Kidney (tissue), 14 donors: ENCODE results near the gene KCTD10. TPM values are rescaled to one million over a fixed set of nuclear protein-coding genes. Genes with fewer than 3 reads are reported as not detected.

ENCODE experiments used
- DNase-seq, 5 donors: peaks; one replicate each; pipeline ENCODE4 v3.0.0-alpha.2; 2013 to 2020
- FAIRE-seq: peaks from 2 replicates; lab custom pipeline; 2012; peaks lifted over from hg19 to GRCh38; lab: Jason Lieb, UNC
- H3K27ac ChIP-seq, 2 donors: one replicate each; pipeline ENCODE4 v1.7.0; 2013; ENCODE audit warnings: low read depth in 2 of 2, low read length in 2 of 2, inconsistent platforms in 1 of 2
- H3K27me3 ChIP-seq: one replicate; pipeline ENCODE4 v1.7.1; 2013; ENCODE audit warnings: low read length, inconsistent platforms; ENCODE audit not compliant: control insufficient read depth, insufficient read depth
- H3K36me3 ChIP-seq, 3 donors: one replicate each; pipeline versions ENCODE4 v1.7.0 to v1.7.1; 2013; ENCODE audit warnings: low read length in 3 of 3, control low read depth in 1 of 3, inconsistent platforms in 1 of 3; ENCODE audit not compliant: insufficient read depth in 3 of 3, control insufficient read depth in 2 of 3
- H3K4me1 ChIP-seq, 3 donors: one replicate each; pipeline versions ENCODE4 v1.7.0 to v1.7.1; 2013; ENCODE audit warnings: low read length in 3 of 3, inconsistent platforms in 1 of 3, low read depth in 1 of 3; ENCODE audit not compliant: control insufficient read depth in 2 of 3, insufficient read depth in 2 of 3
- H3K4me3 ChIP-seq, 3 donors: one replicate each; pipeline versions ENCODE4 v1.7.0 to v1.8.1; 2013; ENCODE audit warnings: low read length in 3 of 3, control low read depth in 1 of 3, inconsistent platforms in 1 of 3
- H3K9ac ChIP-seq, 3 donors: one replicate each; pipeline versions ENCODE4 v1.7.0 to v1.7.1; 2013; ENCODE audit warnings: low read length in 3 of 3, control low read depth in 1 of 3, inconsistent platforms in 1 of 3
- H3K9me3 ChIP-seq, 3 donors: one replicate each; pipeline versions ENCODE4 v1.7.0 to v1.7.1; 2013; ENCODE audit warnings: low read length in 3 of 3, control low read depth in 1 of 3, inconsistent platforms in 1 of 3; ENCODE audit not compliant: control insufficient read depth in 2 of 3, insufficient read depth in 1 of 3
- intact Hi-C: fragments of 100-400 bp; cut with DNase I; formaldehyde crosslinking; loops from one replicate; pipeline ENCODE4 v1.11.1; 2022
- polyA plus RNA-seq: library from polyadenylated mRNA; stranded (reverse); fragments of 350-450 nt; fragmentation: Illumina TruSeq; extraction: RNeasy Lipid Tissue Mini Kit (QIAGEN cat#74804); gene quantifications from one replicate; pipeline ENCODE4 v1.2.3, GENCODE V29; 2014; ENCODE audit warnings: low read depth, low replicate concordance; ENCODE audit not compliant: insufficient read depth
- total RNA-seq: library from RNA; stranded (reverse); fragmentation: NEBNext Ultra II Directional; extraction: Animal tissue kit (Norgen Biotek cat#: 25700); gene quantifications from one replicate; pipeline ENCODE4 v1.2.1, GENCODE V29; 2021
- TF ChIP-seq, protein P1 (sequence below): IDR thresholded peaks from 3 replicates; pipeline ENCODE4 v1.5.1; 2012; ENCODE audit warnings: mild to moderate bottlenecking, moderate library complexity, borderline replicate concordance; ENCODE audit not compliant: insufficient read depth; ENCODE audit errors: extremely low read depth
- donor health status: control.
- donor health status: control.
- donor health status: control.
- donor health status: control.
- donor health status: control.
- donor health status: DM: yes; HTN: yes; CAD: no.
- donor health status: Normal renal cell carcinoma (clear cell type).

Gene KCTD10
- total and polyA plus RNA-seq, 2 donors from 2014 or later: 23.6 to 72.1 TPM

DNA sequence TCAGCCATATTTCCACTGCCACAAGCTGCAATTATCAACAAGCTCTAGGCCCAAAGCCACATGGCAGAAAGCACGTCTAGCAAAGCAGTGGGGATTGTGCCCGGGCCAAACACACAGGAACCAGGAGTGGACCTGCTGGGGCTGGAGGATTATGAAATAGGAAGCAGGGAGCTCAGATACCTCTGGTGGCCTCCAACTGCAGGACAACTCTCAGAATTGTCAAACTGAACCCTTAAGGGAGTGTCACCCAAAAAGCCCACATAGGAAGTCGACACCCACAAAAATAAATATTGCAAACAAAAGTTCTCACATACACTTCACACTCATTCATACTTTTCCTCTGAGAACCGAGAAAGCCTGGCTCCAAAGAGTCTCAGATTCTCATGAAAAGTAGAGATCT is 26.1 kb downstream of the KCTD10 start:
- Histone ChIP-seq H3K27me3 (no peaks in the 10 kb centered on the region), H3K9ac (no peak overlapping the region), H3K9me3 (no peaks in the 10 kb centered on the region), H3K27ac (no peak overlapping the region), H3K36me3 (peaks cover 4 to 44% (median 28%) of the 10 kb centered on the region in 3 donors), H3K4me1 (peaks cover 0 to 4% (median 0%) of the 10 kb centered on the region in 3 donors), H3K4me3 (no peak overlapping the region)
- FAIRE-seq: no peak
- intact Hi-C loops: no loop called here
- TF ChIP-seq, protein P1, sequence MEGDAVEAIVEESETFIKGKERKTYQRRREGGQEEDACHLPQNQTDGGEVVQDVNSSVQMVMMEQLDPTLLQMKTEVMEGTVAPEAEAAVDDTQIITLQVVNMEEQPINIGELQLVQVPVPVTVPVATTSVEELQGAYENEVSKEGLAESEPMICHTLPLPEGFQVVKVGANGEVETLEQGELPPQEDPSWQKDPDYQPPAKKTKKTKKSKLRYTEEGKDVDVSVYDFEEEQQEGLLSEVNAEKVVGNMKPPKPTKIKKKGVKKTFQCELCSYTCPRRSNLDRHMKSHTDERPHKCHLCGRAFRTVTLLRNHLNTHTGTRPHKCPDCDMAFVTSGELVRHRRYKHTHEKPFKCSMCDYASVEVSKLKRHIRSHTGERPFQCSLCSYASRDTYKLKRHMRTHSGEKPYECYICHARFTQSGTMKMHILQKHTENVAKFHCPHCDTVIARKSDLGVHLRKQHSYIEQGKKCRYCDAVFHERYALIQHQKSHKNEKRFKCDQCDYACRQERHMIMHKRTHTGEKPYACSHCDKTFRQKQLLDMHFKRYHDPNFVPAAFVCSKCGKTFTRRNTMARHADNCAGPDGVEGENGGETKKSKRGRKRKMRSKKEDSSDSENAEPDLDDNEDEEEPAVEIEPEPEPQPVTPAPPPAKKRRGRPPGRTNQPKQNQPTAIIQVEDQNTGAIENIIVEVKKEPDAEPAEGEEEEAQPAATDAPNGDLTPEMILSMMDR: no peak
- no peak for DNase-seq

DNA sequence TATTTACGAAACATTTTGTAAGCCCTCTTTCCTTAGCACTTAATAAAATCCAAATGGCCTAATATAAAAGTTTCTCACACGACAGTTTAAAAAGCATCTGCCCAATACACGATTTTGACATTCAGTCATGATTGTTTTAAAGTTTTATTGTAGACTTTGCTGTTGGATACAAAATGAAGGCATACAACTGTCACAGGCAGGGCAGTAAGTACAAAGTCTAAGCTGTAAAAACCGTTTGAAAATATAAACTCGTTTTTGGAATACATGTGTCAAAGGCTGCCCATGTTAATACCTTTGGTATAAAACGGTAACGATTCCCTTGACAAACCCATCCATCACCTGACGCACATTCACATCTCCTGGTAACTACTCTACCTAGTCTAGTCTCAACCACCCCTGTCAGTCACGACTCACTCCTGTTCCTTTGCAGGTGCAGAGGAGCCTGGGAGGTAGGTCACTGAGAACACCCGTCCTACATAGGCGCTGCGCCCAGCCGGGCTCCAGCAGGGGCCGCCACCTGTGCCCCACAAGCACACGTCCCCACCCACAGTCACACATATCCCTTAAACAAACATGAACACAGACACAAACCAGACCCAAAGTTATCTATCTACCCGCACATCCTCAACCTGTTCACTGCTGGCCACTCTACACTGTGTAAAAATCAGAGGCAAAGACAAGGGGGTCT is 27.1 kb downstream of the KCTD10 start:
- intact Hi-C loops: no loop called here
- H3K27me3 ChIP-seq: no peaks in the 10 kb centered on the region
- no peaks in the 10 kb centered on the region for H3K9me3 ChIP-seq
- TF ChIP-seq, protein P1: no peak
- FAIRE-seq (no peak), DNase-seq (no peak)
- peaks cover 0 to 4% (median 0%) of the 10 kb centered on the region in 3 donors for H3K4me1 ChIP-seq
- no peak overlapping the region for H3K9ac ChIP-seq
- H3K36me3 ChIP-seq: peaks cover 4 to 37% (median 22%) of the 10 kb centered on the region in 3 donors
- peak overlapping the region in 1 of 2 donors; percentile 5 for H3K27ac ChIP-seq
- no peak overlapping the region for H3K4me3 ChIP-seq

DNA sequence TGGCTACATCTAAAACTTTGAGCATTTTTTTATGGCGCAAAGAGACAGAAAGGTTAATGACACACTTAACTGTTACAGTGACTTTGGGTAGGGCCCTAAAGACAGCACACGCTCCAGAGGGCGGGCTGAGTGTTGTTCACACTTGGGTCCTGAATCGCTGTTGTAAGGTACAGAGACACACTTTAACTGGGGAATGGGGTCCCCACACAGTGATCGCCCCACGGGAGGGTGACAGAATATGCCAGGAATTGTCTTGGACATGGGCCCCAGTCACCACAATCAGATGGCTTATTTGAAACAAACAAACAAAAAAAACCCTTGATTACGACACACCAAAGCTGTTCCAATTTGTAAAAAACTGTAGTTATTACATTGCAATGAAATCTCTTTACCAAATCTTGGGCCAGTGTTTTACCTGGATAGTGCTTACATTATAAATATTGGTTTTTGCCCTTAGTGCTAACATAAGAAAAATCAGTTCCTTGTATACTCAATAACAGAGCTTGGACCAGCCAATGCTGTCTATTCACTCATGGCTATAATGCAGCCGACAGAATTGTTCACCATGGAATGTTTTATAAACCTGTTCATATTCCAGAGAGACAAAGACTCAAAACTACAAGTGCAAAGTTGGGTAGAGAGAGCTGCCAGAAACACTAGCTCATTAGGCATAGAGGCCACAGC is 28.3 kb downstream of the KCTD10 start:
- no peak for FAIRE-seq
- Histone ChIP-seq H3K27ac (no peak overlapping the region), H3K36me3 (peaks cover 2 to 29% (median 22%) of the 10 kb centered on the region in 3 donors), H3K9ac (no peak overlapping the region), H3K4me3 (no peak overlapping the region), H3K9me3 (no peaks in the 10 kb centered on the region), H3K27me3 (no peaks in the 10 kb centered on the region), H3K4me1 (peaks cover 0 to 4% (median 0%) of the 10 kb centered on the region in 3 donors)
- no peak for DNase-seq
- intact Hi-C loops: no loop called here
- TF ChIP-seq, protein P1: no peak
